HCT116 (cell line): ENCODE results near the gene TXNL1. TPM values are rescaled to one million over a fixed set of nuclear protein-coding genes. Genes with fewer than 3 reads are reported as not detected.

Experiments
- ATAC-seq: fragments of 200-7000 bp; cut with Tn5 transposase; 2 replicates; pipeline ENCODE4 v1.9.1; 2020; ENCODE audit warnings: mild to moderate bottlenecking, moderate library complexity
- BruUV-seq: library from RNA; stranded (reverse); fragments of 400-500 nt; replicated peaks from 2 replicates; lab custom pipeline; 2021; lab: Mats Ljungman, UMichigan
- CTCF ChIA-PET: fragments of 300-600 bp; sonication (Branson Sonifier 250); formaldehyde crosslinking; loops from one replicate; lab custom pipeline; 2021; ENCODE audit warnings: antibody characterized with exemption; lab: Charles Lee
- POLR2A ChIA-PET: fragments of 300-600, 350-600 bp; sonication (Branson Sonifier 250); formaldehyde crosslinking; loops from one replicate; lab custom pipeline; 2021; ENCODE audit warnings: antibody characterized with exemption; lab: Charles Lee
- RAD21 ChIA-PET, 2 experiments: fragments of 300-600 bp; sonication (Branson Sonifier 250); formaldehyde crosslinking; loops; one replicate each; lab custom pipeline; 2023; ENCODE audit warnings: low total read pairs in 2 of 2; ENCODE audit not compliant: uncharacterized antibody in 2 of 2, unreplicated experiment in 2 of 2, low non-redundant PET in 1 of 2; lab: Charles Lee
- DNase-seq: peaks from one replicate; pipeline ENCODE4 v3.0.0-alpha.2; 2010; ENCODE audit warnings: low read depth, low spot score
- H2AFZ ChIP-seq: fragments of 200-600 bp; shearing (Covaris generic), sonication (generic); 2 replicates; pipeline ENCODE4 v1.6.1; 2017; ENCODE audit warnings: low read depth, mixed run types, mixed read lengths, antibody characterized with exemption, low read length; ENCODE audit not compliant: poor library complexity, severe bottlenecking
- H3K27ac ChIP-seq: 2 replicates; pipeline ENCODE4 v1.5.1; 2012; ENCODE audit warnings: low read depth, low read length
- H3K27me3 ChIP-seq: fragments of 200-600 bp; sonication (generic); 2 replicates; pipeline ENCODE4 v1.6.1; 2016; ENCODE audit warnings: mixed run types, low read length, mixed read lengths; ENCODE audit not compliant: insufficient read depth
- H3K36me3 ChIP-seq, 2 experiments: fragments of 200-500 bp in 1 of 2; fragments of 200-600 bp in 1 of 2; sonication (Bioruptor generic) in 1 of 2; sonication (generic) in 1 of 2; 2 replicates each; pipeline versions ENCODE4 v1.5.1 to v1.6.1; 2014 to 2016; ENCODE audit warnings: low read length in 2 of 2, inconsistent platforms in 1 of 2, mixed read lengths in 1 of 2, mixed run types in 1 of 2; ENCODE audit not compliant: insufficient read depth in 2 of 2, control insufficient read depth in 1 of 2
- H3K4me1 ChIP-seq, 2 experiments: fragments of 200-600 bp in 1 of 2; sonication (generic) in 1 of 2; 2 replicates each; pipeline versions ENCODE4 v1.5.1 to v1.6.1; 2012 to 2017; ENCODE audit warnings: low read length in 2 of 2, inconsistent platforms in 1 of 2, mild to moderate bottlenecking in 1 of 2, mixed read lengths in 1 of 2, mixed run types in 1 of 2, moderate library complexity in 1 of 2; ENCODE audit not compliant: insufficient read depth in 2 of 2, control insufficient read depth in 1 of 2
- H3K4me2 ChIP-seq: fragments of 200-600 bp; sonication (generic); 2 replicates; pipeline ENCODE4 v1.6.1; 2017; ENCODE audit warnings: mixed run types, low read length, mixed read lengths
- H3K4me3 ChIP-seq, 2 experiments: fragments of 200-600 bp in 1 of 2; sonication (generic) in 1 of 2; replicated peaks in 1 of 2; 2 replicates each; pipeline ENCODE4 v1.5.1; 2011 to 2016; ENCODE audit warnings: low read length in 2 of 2, control low read depth in 1 of 2, low read depth in 1 of 2, mild to moderate bottlenecking in 1 of 2, mixed read lengths in 1 of 2, mixed run types in 1 of 2
- H3K79me2 ChIP-seq: fragments of 200-600 bp; sonication (generic); 2 replicates; pipeline ENCODE4 v1.6.1; 2017; ENCODE audit warnings: mild to moderate bottlenecking, mixed run types, low read length, moderate library complexity, mixed read lengths; ENCODE audit not compliant: insufficient read depth
- H3K9ac ChIP-seq: fragments of 200-600 bp; sonication (generic); 2 replicates; pipeline ENCODE4 v1.6.1; 2016; ENCODE audit warnings: low read length, mixed read lengths
- H3K9me2 ChIP-seq: fragments of 200-600 bp; sonication (generic), shearing (Covaris generic); 2 replicates; pipeline ENCODE4 v1.6.1; 2017; ENCODE audit warnings: mixed run types, mild to moderate bottlenecking, moderate library complexity; ENCODE audit not compliant: insufficient read depth
- H3K9me3 ChIP-seq, 2 experiments: fragments of 200-500 bp in 1 of 2; fragments of 200-600 bp in 1 of 2; sonication (Bioruptor generic) in 1 of 2; sonication (generic) in 1 of 2; 2 replicates each; pipeline ENCODE4 v1.6.1; 2014 to 2017; ENCODE audit warnings: low read length in 2 of 2, mixed read lengths in 2 of 2, inconsistent platforms in 1 of 2, low read depth in 1 of 2, mild to moderate bottlenecking in 1 of 2, mixed run types in 1 of 2, moderate library complexity in 1 of 2; ENCODE audit not compliant: control insufficient read depth in 1 of 2, insufficient read depth in 1 of 2
- H4K20me1 ChIP-seq: fragments of 200-600 bp; sonication (generic), shearing (Covaris generic); 2 replicates; pipeline ENCODE4 v1.6.1; 2017; ENCODE audit warnings: mixed run types, mild to moderate bottlenecking, moderate library complexity; ENCODE audit not compliant: insufficient read depth
- CBX3 ChIP-seq: IDR thresholded peaks from 2 replicates; pipeline ENCODE4 v1.6.1; 2012; ENCODE audit warnings: low read depth
- CTCF ChIP-seq, 3 experiments: fragments of 200-600 bp in 1 of 3; sonication (generic) in 1 of 3; IDR thresholded peaks in 2 of 3; conservative IDR thresholded peaks in 1 of 3; 2 replicates each; pipeline ENCODE4 v1.5.1; 2012 to 2017; ENCODE audit warnings: low read depth in 2 of 3, low read length in 2 of 3, antibody characterized with exemption in 1 of 3, borderline replicate concordance in 1 of 3, control low read depth in 1 of 3, mild to moderate bottlenecking in 1 of 3, mixed read lengths in 1 of 3, mixed run types in 1 of 3, moderate library complexity in 1 of 3; ENCODE audit not compliant: insufficient read depth in 1 of 3
- EZH2 ChIP-seq: fragments of 200-600 bp; sonication (generic); IDR thresholded peaks from 2 replicates; pipeline ENCODE4 v1.6.1; 2017; ENCODE audit warnings: antibody characterized with exemption, mixed run types
- EZH2phosphoT487 ChIP-seq: fragments of 200-600 bp; IDR thresholded peaks from 2 replicates; pipeline ENCODE4 v1.6.1; 2018; ENCODE audit warnings: antibody characterized with exemption, borderline replicate concordance
- FOSL1 ChIP-seq: IDR thresholded peaks from 2 replicates; pipeline ENCODE4 v1.6.1; 2012; ENCODE audit warnings: low read depth
- JUND ChIP-seq: IDR thresholded peaks from 2 replicates; pipeline ENCODE4 v1.6.1; 2012
- MAX ChIP-seq: IDR thresholded peaks from 2 replicates; pipeline ENCODE4 v1.6.1; 2012
- POLR2A ChIP-seq: IDR thresholded peaks from 2 replicates; pipeline ENCODE4 v1.7.0; 2011; ENCODE audit warnings: borderline replicate concordance; ENCODE audit not compliant: insufficient read depth, insufficient read length; ENCODE audit errors: extremely low read depth
- POLR2AphosphoS5 ChIP-seq: IDR thresholded peaks from 2 replicates; pipeline ENCODE4 v1.6.1; 2011; ENCODE audit warnings: mild to moderate bottlenecking, low read depth, low read length, moderate library complexity
- RAD21 ChIP-seq: IDR thresholded peaks from 2 replicates; pipeline ENCODE4 v1.6.1; 2012; ENCODE audit warnings: low read depth, mild to moderate bottlenecking
- REST ChIP-seq: IDR thresholded peaks from 2 replicates; pipeline ENCODE4 v1.6.1; 2012; ENCODE audit warnings: low read depth
- SIN3A ChIP-seq: IDR thresholded peaks from 2 replicates; pipeline ENCODE4 v1.6.1; 2012; ENCODE audit warnings: low read depth
- SP1 ChIP-seq: IDR thresholded peaks from 2 replicates; pipeline ENCODE4 v1.6.1; 2012; ENCODE audit warnings: low read depth
- SRF ChIP-seq: IDR thresholded peaks from 2 replicates; pipeline ENCODE4 v1.6.1; 2012; ENCODE audit warnings: low read depth
- TCF7L2 ChIP-seq: IDR thresholded peaks from 2 replicates; pipeline ENCODE4 v1.7.0; 2011; ENCODE audit warnings: borderline replicate concordance, inconsistent platforms; ENCODE audit not compliant: insufficient read depth, insufficient read length; ENCODE audit errors: extremely low read depth
- YY1 ChIP-seq: IDR thresholded peaks from 2 replicates; pipeline ENCODE4 v1.6.1; 2011; ENCODE audit warnings: low read length, low read depth, moderate library complexity, mild to moderate bottlenecking; ENCODE audit not compliant: insufficient replicate concordance; ENCODE audit errors: extremely low read depth
- ZBTB33 ChIP-seq: IDR thresholded peaks from 2 replicates; pipeline ENCODE4 v1.6.1; 2011; ENCODE audit warnings: mild to moderate bottlenecking, low read length, moderate library complexity; ENCODE audit not compliant: insufficient replicate concordance; ENCODE audit errors: extremely low read depth
- ZNF274 ChIP-seq: fragments of 200-500 bp; sonication (Bioruptor generic); IDR thresholded peaks from 2 replicates; pipeline ENCODE4 v1.6.1; 2014; ENCODE audit warnings: mild to moderate bottlenecking, low read depth, low read length, inconsistent platforms
- intact Hi-C: fragments of 100-400 bp; cut with micrococcal nuclease; formaldehyde crosslinking; loops from 2 replicates; pipeline ENCODE4 v1.10.0; 2022
- total RNA-seq: library from RNA; stranded (reverse); gene quantifications from one replicate; pipeline ENCODE4 v1.2.1, GENCODE V29; 2021; ENCODE audit not compliant: unreplicated experiment

TXNL1 gene
- total RNA-seq, 1 experiment from 2014 or later, result 86.5 TPM

- no peaks in the 10 kb centered on the region for H3K9me2 ChIP-seq
- ChIA-PET CTCF (no interaction called here), RAD21 (no interaction called here), POLR2A (no interaction called here)
- H3K27ac ChIP-seq, result no peak overlapping the region
- H3K4me1 ChIP-seq, result no peaks in the 10 kb centered on the region
- no peaks in the 10 kb centered on the region for H3K9me3 ChIP-seq
- no peak overlapping the region for H3K4me2 ChIP-seq
- peaks cover 26 to 35% of the 10 kb centered on the region in 2 experiments for H3K36me3 ChIP-seq
- no peak overlapping the region for H3K9ac ChIP-seq
- intact Hi-C loops, result no loop called here
- TF ChIP-seq SIN3A, result no peak
- TF ChIP-seq JUND, result no peak
- no peak for TF ChIP-seq REST
- no peak for TF ChIP-seq EZH2phosphoT487
- TF ChIP-seq TCF7L2, result no peak
- TF ChIP-seq MAX, result no peak
- TF ChIP-seq POLR2AphosphoS5, result no peak
- TF ChIP-seq ZNF274, result no peak
- TF ChIP-seq SRF, result no peak
- TF ChIP-seq CBX3, result no peak
- TF ChIP-seq RAD21, result no peak
- no peak for TF ChIP-seq SP1
- TF ChIP-seq ZBTB33, result no peak
- no peak for TF ChIP-seq YY1
- no peak for TF ChIP-seq POLR2A
- no peak for TF ChIP-seq FOSL1
- TF ChIP-seq CTCF (IDR thresholded peaks at IDR 0.05 in 2 of 3, conservative IDR thresholded peaks at IDR 0.05 in 1 of 3; ENCODE audit: borderline replicate concordance in 1 of 3, insufficient read depth in 1 of 3, low read depth in 2 of 3, low read length in 2 of 3), result no peak
- no peak for TF ChIP-seq EZH2
- H3K79me2 ChIP-seq, result peaks cover 30% of the 10 kb centered on the region
- no peak overlapping the region for H2AFZ ChIP-seq
- H3K27me3 ChIP-seq, result no peaks in the 10 kb centered on the region
- H3K4me3 ChIP-seq, result no peak overlapping the region
- DNase-seq, result no peak
- H4K20me1 ChIP-seq, result no peaks in the 10 kb centered on the region
- no peak for ATAC-seq
- BruUV-seq, result no TSS peak
Observed at GRCh38 chr18:56606618-56607017, 31.8 kb downstream of the TXNL1 start.
